Body of pancreas (tissue), 4 donors: ENCODE results near the gene ACOT7.

Experiments used
- CTCF ChIP-seq, 7 experiments: fragments of 450-650 bp in 4 of 7; fragments of 200-600 bp in 3 of 7; sonication (generic) in 3 of 7; IDR thresholded peaks; one replicate each; pipeline ENCODE4 v1.5.1; 2016 to 2019; ENCODE audit warnings: antibody characterized with exemption in 7 of 7
- POLR2A ChIP-seq, 3 donors: fragments of 450-650 bp; IDR thresholded peaks; one replicate each; pipeline ENCODE4 v1.6.1; 2016; ENCODE audit warnings: antibody characterized with exemption in 3 of 3, mild to moderate bottlenecking in 2 of 3

DNA sequence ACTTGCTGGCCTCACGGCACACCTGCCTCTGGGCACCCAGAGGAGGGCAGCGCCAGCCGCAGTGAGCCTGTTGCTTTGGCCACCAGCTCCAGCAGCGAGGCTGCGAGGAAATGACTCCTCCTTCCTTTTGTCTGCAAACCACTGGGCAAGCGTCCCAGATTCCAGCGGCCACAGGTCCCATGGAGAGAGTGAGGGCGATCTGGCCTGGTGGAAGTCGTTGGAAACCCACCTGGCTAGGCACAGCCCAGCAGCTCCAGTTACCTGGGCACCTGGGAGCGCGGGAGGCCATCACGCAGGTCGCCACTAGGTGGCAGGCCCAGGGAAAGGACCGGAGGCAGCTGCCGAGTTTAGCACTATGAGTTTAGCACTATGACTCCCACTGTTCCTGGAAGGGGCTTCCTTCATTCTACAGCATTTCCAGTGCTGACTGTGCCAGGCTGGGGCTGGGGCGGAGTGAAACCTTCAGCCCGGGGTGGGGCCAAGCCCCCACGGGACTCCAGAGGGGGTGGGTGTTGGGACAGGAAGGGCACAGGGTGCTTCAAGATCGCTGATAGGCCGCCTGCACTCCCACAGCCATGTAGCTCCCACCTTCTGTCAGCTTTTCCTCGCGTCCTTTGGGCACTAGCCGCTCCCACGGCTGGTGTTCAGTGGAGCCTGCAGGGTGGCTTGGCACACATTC lies 29.9 kb upstream of the ACOT7 start:
- TF ChIP-seq POLR2A (IDR thresholded peaks at IDR 0.05) (no peak), CTCF (IDR thresholded peaks at IDR 0.05) (peak; percentile 72 to 85 (median 82))
